HG02759 (cell line): Measurements from ENCODE around the gene REL.
"Not testable (repeated sequence)": the region's sequence is repeated elsewhere in the genome, so short reads cannot be mapped to it uniquely, and the experiment has no call there.

Experiments used
- ATAC-seq: cut with Tn5 transposase; IDR thresholded peaks from one replicate; pipeline ENCODE4 v1.9.1; 2021; ENCODE audit warnings: mild to moderate bottlenecking, moderate library complexity; ENCODE audit not compliant: unreplicated experiment

The REL gene

GRCh38 chr2:60907329-60907728, 26.0 kb downstream of the REL start:
- ATAC-seq = no peak

- no peak for ATAC-seq
Measured at GRCh38 chr2:60925994-60926740, 44.8 kb downstream of the REL start.

GRCh38 chr2:60926741-60927552, 45.6 kb downstream of the REL start:
- ATAC-seq = no peak

GRCh38 chr2:60932061-60932460, 50.7 kb downstream of the REL start:
- ATAC-seq = not testable (repeated sequence)

GRCh38 chr2:60932954-60933353, 51.6 kb downstream of the REL start:
- no peak for ATAC-seq

- ATAC-seq = no peak
Measured at GRCh38 chr2:60934165-60934722, 52.9 kb downstream of the REL start.

GRCh38 chr2:60936757-60937156, 55.4 kb downstream of the REL start:
- ATAC-seq = no peak

GRCh38 chr2:60938301-60938700, 56.9 kb downstream of the REL start:
- no peak for ATAC-seq

GRCh38 chr2:60939622-60940021, 58.2 kb downstream of the REL start:
- no peak for ATAC-seq

- ATAC-seq = no peak
Measured at GRCh38 chr2:60945341-60945740, 64.0 kb downstream of the REL start.

- no peak for ATAC-seq
Measured at GRCh38 chr2:60947056-60947455, 65.7 kb downstream of the REL start.

GRCh38 chr2:60948161-60948560, 66.8 kb downstream of the REL start:
- no peak for ATAC-seq

- ATAC-seq = no peak
Measured at GRCh38 chr2:60948926-60949579, 67.7 kb downstream of the REL start.

GRCh38 chr2:60954139-60954538, 72.8 kb downstream of the REL start:
- no peak for ATAC-seq

- no peak for ATAC-seq
Measured at GRCh38 chr2:60957224-60957623, 75.8 kb downstream of the REL start.

- ATAC-seq = no peak
Measured at GRCh38 chr2:60957643-60958042, 76.3 kb downstream of the REL start.

GRCh38 chr2:60958361-60958760, 77.0 kb downstream of the REL start:
- ATAC-seq = no peak

GRCh38 chr2:60958800-60959199, 77.4 kb downstream of the REL start:
- no peak for ATAC-seq

- no peak for ATAC-seq
Measured at GRCh38 chr2:60959501-60959900, 78.1 kb downstream of the REL start.

GRCh38 chr2:60960706-60961105, 79.3 kb downstream of the REL start:
- ATAC-seq = no peak

- ATAC-seq = no peak
Measured at GRCh38 chr2:60961457-60961856, 80.1 kb downstream of the REL start.
